ENCODE results near the gene PFKL. TPM values are rescaled to one million over a fixed set of nuclear protein-coding genes. Genes with fewer than 3 reads are reported as not detected.

Gene PFKL
- total RNA-seq, 1 donor from 2014 or later, result 138 TPM

GRCh38 chr21:44364151-44365053 lies 64.5 kb downstream of the PFKL start:
- Mint-ChIP-seq H3K9me3 (ENCODE audit: unreplicated experiment) (peaks cover 11% of the 10 kb centered on the region), H3K27ac (ENCODE audit: unreplicated experiment) (no peak overlapping the region), H3K27me3 (ENCODE audit: unreplicated experiment) (no peaks in the 10 kb centered on the region), H3K36me3 (ENCODE audit: unreplicated experiment) (peaks cover 6% of the 10 kb centered on the region), H3K4me1 (ENCODE audit: unreplicated experiment) (no peaks in the 10 kb centered on the region), H3K4me3 (ENCODE audit: unreplicated experiment) (no peak overlapping the region)
- no peak for TF ChIP-seq CTCF (IDR thresholded peaks at IDR 0.05)
- DNase-seq (ENCODE audit: extremely low spot score, unreplicated experiment), result no peak

GRCh38 chr21:44365251-44365966 lies 65.6 kb downstream of the PFKL start:
- TF ChIP-seq CTCF (IDR thresholded peaks at IDR 0.05), result no peak
- H3K9me3 Mint-ChIP-seq (ENCODE audit: unreplicated experiment), result peaks cover 11% of the 10 kb centered on the region
- no peak for DNase-seq (ENCODE audit: extremely low spot score, unreplicated experiment)
- H3K36me3 Mint-ChIP-seq (ENCODE audit: unreplicated experiment), result peaks cover 6% of the 10 kb centered on the region
- H3K4me1 Mint-ChIP-seq (ENCODE audit: unreplicated experiment), result no peaks in the 10 kb centered on the region
- H3K27ac Mint-ChIP-seq (ENCODE audit: unreplicated experiment), result no peak overlapping the region
- H3K27me3 Mint-ChIP-seq (ENCODE audit: unreplicated experiment), result no peaks in the 10 kb centered on the region
- H3K4me3 Mint-ChIP-seq (ENCODE audit: unreplicated experiment), result no peak overlapping the region

- Mint-ChIP-seq H3K27me3 (ENCODE audit: unreplicated experiment) (no peaks in the 10 kb centered on the region), H3K9me3 (ENCODE audit: unreplicated experiment) (peaks cover 11% of the 10 kb centered on the region), H3K36me3 (ENCODE audit: unreplicated experiment) (peaks cover 6% of the 10 kb centered on the region), H3K27ac (ENCODE audit: unreplicated experiment) (no peak overlapping the region), H3K4me3 (ENCODE audit: unreplicated experiment) (no peak overlapping the region), H3K4me1 (ENCODE audit: unreplicated experiment) (no peaks in the 10 kb centered on the region)
- no peak for TF ChIP-seq CTCF (IDR thresholded peaks at IDR 0.05)
- DNase-seq (ENCODE audit: extremely low spot score, unreplicated experiment), result no peak
Observed at GRCh38 chr21:44365967-44366585, 66.2 kb downstream of the PFKL start.

- Mint-ChIP-seq H3K9me3 (ENCODE audit: unreplicated experiment) (peaks cover 11% of the 10 kb centered on the region), H3K4me1 (ENCODE audit: unreplicated experiment) (no peaks in the 10 kb centered on the region), H3K4me3 (ENCODE audit: unreplicated experiment) (no peak overlapping the region), H3K27me3 (ENCODE audit: unreplicated experiment) (no peaks in the 10 kb centered on the region), H3K27ac (ENCODE audit: unreplicated experiment) (no peak overlapping the region), H3K36me3 (ENCODE audit: unreplicated experiment) (peaks cover 6% of the 10 kb centered on the region)
- TF ChIP-seq CTCF (IDR thresholded peaks at IDR 0.05), result no peak
- DNase-seq (ENCODE audit: extremely low spot score, unreplicated experiment), result no peak
Observed at GRCh38 chr21:44366586-44367211, 66.8 kb downstream of the PFKL start.
